ENCODE results near the gene IFITM1.

DNA sequence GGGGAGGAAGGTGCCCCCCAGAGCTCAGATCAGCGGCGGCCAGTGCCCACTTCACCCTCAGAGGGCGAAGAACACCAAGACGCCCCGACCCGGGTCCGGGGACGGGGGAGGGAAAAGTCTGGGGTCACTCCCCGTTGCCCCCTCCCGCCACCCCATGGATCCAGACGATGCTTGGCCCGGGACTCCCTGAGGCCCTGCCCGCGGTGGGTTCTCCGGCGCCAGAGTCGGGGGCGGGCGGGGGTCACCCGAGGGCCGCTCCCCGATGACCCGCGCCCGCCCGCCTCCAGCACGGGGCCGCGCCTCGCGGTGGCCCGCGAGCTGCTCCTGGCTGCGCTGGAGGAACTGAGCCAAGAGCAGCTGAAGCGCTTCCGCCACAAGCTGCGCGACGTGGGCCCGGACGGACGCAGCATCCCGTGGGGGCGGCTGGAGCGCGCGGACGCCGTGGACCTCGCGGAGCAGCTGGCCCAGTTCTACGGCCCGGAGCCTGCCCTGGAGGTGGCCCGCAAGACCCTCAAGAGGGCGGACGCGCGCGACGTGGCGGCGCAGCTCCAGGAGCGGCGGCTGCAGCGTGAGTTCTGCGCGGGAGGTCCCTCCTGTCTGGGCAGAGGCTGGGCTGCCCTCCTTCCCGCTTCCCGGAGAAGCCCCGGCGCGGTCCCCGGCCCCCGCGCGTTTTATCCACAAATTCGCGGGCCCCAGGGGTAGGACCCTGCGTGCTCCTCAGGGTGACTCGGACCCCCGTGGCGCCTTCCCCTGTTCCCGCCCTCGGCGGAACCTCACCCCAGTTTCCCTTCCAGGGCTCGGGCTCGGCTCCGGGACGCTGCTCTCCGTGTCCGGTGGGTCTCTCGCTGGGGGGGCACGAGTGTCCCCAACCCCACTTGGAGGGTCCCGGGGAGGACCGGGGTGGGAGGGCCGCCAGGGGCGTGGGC is 34.5 kb upstream of the IFITM1 start:
- TF ChIP-seq RAD21 (IDR thresholded peaks at IDR 0.05; ENCODE audit: low read length), result no peak
- no peak for TF ChIP-seq CTCF (conservative IDR thresholded peaks at IDR 0.05; ENCODE audit: low read depth, low read length)
- TF ChIP-seq POLR2A (IDR thresholded peaks at IDR 0.05; ENCODE audit: low read depth, low read length), result no peak
- no peak for TF ChIP-seq SMC3 (IDR thresholded peaks at IDR 0.05; ENCODE audit: low read depth, low read length)

Measured in IMR-90 (cell line).